Measurements from ENCODE around the gene KCNJ10.
A peak's percentile ranks its signal among the peaks of the same experiment; 100 is the strongest.

Gene KCNJ10

GRCh38 chr1:160084771-160085321 lies 14.9 kb upstream of the KCNJ10 start:
- DNase-seq (ENCODE audit: extremely low read depth in 1 of 2, low read depth in 1 of 2): no peak

DNA sequence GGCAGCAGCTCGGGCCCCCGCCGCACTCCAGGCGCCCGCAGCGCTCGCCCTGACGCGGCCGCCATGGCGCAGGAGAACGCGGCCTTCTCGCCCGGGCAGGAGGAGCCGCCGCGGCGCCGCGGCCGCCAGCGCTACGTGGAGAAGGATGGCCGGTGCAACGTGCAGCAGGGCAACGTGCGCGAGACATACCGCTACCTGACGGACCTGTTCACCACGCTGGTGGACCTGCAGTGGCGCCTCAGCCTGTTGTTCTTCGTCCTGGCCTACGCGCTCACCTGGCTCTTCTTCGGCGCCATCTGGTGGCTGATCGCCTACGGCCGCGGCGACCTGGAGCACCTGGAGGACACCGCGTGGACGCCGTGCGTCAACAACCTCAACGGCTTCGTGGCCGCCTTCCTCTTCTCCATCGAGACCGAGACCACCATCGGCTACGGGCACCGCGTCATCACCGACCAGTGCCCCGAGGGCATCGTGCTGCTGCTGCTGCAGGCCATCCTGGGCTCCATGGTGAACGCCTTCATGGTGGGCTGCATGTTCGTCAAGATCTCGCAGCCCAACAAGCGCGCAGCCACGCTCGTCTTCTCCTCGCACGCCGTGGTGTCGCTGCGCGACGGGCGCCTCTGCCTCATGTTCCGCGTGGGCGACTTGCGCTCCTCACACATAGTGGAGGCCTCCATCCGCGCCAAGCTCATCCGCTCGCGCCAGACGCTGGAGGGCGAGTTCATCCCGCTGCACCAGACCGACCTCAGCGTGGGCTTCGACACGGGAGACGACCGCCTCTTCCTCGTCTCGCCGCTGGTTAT lies 14.2 kb upstream of the KCNJ10 start:
- peak; percentile 26 to 42 for DNase-seq (ENCODE audit: extremely low read depth in 1 of 2, low read depth in 1 of 2)

- DNase-seq (ENCODE audit: extremely low read depth in 1 of 2, low read depth in 1 of 2): no peak
These were observed 13.0 kb upstream of the KCNJ10 start for GRCh38 chr1:160082926-160083325.

GRCh38 chr1:160082487-160082886 lies 12.5 kb upstream of the KCNJ10 start:
- no peak for DNase-seq (ENCODE audit: extremely low read depth in 1 of 2, low read depth in 1 of 2)

GRCh38 chr1:160081261-160081936 lies 11.4 kb upstream of the KCNJ10 start, which contains the start of gene KCNJ9:
Gene KCNJ9 (plus strand): TSS chr1:160081538. CDS start chr1:160084031, 2,493 bp downstream.
- no peak for DNase-seq (ENCODE audit: extremely low read depth in 1 of 2, low read depth in 1 of 2)

GRCh38 chr1:160080381-160081100 lies 10.6 kb upstream of the KCNJ10 start:
- DNase-seq (ENCODE audit: extremely low read depth in 1 of 2, low read depth in 1 of 2): no peak

- DNase-seq (ENCODE audit: extremely low read depth in 1 of 2, low read depth in 1 of 2): no peak
These were observed 9.5 kb upstream of the KCNJ10 start for GRCh38 chr1:160079448-160079847.

DNA sequence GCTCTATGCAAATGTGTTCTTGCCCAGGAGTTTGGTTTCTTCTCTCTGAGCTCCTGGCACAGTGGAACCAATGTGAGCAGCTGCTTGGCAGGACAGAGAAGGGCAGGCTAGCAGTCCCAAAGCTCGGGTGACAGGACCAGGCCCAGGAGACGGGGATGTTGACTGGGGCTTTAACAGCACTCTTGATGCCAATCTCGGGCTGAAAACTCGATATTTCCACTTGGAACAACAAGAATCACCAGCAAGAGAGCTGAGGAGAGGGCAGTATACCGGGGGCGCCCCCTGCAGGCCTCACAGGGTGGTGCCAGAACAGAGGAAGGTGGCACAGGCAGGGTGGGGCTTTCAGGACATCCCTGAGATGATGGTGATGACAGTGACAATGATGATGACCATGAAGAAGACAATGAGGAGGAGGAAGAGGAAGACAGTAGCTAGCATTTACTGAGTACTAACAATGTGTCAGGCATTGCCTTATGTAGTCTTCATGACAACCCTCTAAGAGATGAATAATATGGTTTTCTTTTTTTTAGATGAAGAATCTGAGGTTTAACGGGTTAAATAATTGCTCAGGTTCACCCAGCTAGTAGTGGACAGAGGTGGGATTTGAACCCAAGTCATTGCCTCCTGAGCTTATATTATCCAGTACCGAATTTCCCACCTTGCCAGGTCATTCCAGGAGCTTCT lies 8.7 kb upstream of the KCNJ10 start:
- peak; percentile 39 to 45 for DNase-seq (ENCODE audit: extremely low read depth in 1 of 2, low read depth in 1 of 2)

- DNase-seq (ENCODE audit: extremely low read depth in 1 of 2, low read depth in 1 of 2): no peak
These were observed 7.5 kb upstream of the KCNJ10 start for GRCh38 chr1:160077486-160077885.

DNA sequence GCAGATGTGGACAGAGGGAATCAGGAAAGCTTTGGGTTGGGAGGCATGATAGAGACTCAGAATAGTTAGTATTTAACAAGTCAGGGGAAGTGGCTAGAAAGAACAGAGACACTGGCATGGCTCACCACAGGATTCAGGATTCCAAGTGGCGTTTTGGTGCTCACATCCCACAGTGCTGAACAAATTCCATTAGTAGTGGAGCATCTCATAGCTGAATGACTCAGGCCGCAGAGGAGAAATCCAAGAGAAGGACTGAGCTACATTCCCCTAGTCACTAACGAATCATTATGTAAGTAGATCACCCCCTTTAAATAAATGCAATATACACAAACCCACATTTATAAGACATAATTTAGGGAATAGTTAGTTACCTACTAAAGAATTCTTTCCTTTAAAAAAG lies 6.3 kb upstream of the KCNJ10 start:
- no peak for DNase-seq (ENCODE audit: extremely low read depth in 1 of 2, low read depth in 1 of 2)

DNA sequence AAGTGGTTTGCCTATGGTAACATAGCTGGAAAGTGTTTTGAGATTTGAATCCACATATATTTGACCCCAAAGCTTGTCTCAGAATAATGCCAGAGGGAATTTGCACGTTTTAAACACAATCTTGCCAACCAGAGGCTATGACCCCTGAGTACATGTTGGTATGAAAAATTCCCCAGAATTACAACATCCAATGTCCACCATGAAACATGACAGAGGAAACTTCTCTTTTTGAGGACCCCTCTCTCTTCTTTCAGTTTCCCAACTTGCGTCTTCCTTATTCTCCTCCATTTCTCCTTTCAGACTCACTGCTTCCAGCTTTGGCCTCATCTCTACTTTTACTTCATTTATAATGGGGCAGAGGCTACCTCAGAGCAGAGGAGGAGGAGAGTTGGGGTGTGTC lies 5.9 kb upstream of the KCNJ10 start:
- no peak for DNase-seq (ENCODE audit: extremely low read depth in 1 of 2, low read depth in 1 of 2)

GRCh38 chr1:160074865-160075264 lies 4.9 kb upstream of the KCNJ10 start:
- DNase-seq (ENCODE audit: extremely low read depth in 1 of 2, low read depth in 1 of 2): no peak

- DNase-seq (ENCODE audit: extremely low read depth in 1 of 2, low read depth in 1 of 2): no peak
These were observed 1.3 kb upstream of the KCNJ10 start for GRCh38 chr1:160071289-160071688.

- DNase-seq (ENCODE audit: extremely low read depth in 1 of 2, low read depth in 1 of 2): peak; percentile 46 to 68
These were observed 543 bp upstream of the KCNJ10 start for GRCh38 chr1:160070243-160071163.

GRCh38 chr1:160068225-160068624 lies 1.7 kb downstream of the KCNJ10 start:
- DNase-seq (ENCODE audit: extremely low read depth in 1 of 2, low read depth in 1 of 2): no peak

DNA sequence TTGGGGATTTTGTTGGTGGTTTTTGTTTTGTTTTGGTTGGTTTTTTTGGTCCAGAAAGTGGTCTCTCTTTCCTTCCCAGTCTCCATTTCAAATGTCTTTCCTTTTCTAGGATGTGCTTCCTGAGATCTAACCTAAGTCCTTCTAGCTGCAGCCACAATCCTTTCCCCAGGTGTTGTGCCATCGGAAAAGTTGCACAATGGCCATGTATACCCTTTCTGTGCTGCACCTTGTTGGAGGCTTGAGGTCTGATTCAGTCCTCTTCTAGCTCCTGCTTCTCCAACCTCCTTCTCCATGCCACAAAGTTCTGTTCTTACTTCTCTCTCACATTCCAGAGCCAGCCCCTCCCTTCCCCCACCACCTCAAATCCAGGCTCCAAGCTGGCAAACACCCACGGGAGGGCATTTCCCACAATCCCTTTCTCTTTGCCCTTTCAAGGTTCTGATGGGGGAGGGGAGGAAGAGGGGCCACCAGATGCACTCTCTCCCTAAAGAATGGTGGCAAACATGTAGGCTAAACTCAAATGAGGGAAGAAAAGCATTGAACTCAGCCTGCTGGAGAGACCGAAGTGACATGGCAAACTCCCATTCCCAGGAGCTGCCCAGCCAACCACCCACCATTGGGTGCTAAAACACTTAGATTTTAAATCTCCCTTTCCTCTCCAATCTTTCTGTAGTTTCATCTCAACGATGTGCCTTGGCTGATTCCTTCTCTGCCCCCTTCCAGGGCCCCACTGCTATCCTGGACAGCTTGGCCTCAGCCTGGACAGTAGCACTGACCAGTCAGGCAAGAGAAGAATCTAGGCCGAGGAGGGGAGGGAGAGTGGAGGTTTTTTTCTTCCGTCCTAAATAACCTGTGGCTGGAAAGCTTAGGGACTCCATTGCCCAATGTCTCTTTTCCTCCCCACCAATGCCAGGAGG lies 2.9 kb downstream of the KCNJ10 start:
- DNase-seq (ENCODE audit: extremely low read depth in 1 of 2, low read depth in 1 of 2): no peak

DNA sequence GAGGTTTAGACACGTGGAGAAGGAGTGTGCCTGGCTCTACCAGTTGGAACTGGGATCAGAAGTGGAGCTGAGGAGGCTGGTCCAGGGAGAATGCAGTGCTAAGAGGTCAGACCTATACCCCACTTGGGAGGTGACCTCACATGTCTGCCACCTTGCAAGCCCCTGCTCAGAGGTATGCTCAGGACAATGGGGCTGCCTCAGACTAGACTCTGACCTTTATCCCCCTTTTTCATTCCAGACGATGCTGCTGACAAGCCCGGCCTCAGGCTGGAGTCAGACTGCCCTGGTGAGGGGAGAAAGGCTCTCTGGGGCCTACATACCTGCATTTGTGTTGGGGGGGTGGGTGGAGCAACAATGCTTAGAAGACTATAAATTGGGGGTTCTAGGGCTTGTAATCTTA lies 5.2 kb downstream of the KCNJ10 start:
- DNase-seq (ENCODE audit: extremely low read depth in 1 of 2, low read depth in 1 of 2): no peak

DNA sequence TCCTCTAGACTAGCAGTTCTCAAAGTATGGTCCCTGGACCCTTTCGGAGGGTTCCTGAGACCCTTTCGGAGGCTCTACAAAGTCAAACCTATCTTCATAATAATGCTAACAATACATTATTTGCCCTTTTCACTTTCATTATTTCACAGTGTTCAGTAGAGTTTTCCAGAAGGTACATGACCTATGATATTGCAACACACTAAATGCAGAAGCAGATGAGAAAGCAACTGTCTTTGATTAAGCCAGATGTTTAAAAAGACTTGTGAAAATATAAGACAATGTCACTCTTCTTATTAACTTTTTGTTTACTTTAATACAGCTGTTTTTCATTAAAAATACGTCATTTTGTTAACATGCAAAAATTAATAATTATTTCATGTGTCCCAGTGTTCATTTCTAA lies 5.8 kb downstream of the KCNJ10 start:
- no peak for DNase-seq (ENCODE audit: extremely low read depth in 1 of 2, low read depth in 1 of 2)

DNA sequence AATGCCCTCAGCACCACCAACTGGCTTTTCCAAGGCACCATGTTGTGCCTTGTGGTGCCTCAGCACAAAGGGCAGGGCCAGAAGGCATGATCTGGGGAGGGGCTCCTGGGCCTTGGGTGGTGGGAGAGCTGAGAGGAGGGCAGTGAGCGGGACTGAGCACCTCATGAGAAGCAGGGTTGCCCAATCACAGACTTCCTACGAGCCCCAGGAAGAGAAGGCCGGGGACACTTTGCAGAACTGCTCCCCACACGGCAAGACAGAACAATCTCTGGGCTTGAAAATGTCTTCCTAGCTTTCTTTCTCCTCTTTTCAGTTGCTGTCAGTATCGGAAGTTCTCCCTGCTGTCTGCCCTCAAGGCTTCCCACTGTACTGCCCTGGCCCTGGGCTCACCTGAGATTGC lies 6.8 kb downstream of the KCNJ10 start:
- no peak for DNase-seq (ENCODE audit: extremely low read depth in 1 of 2, low read depth in 1 of 2)
